GM23338 (cell line): Measurements from ENCODE around the gene VPS25. TPM values are rescaled to one million over a fixed set of nuclear protein-coding genes. Genes with fewer than 3 reads are reported as not detected.

Source experiments
- ATAC-seq: fragments of 200-7000 bp; cut with Tn5 transposase; 3 replicates; pipeline ENCODE4 v1.9.1; 2020
- DNase-seq: peaks from one replicate; pipeline ENCODE4 v3.0.0-alpha.2; 2015; ENCODE audit warnings: low spot score
- H2AFZ ChIP-seq: fragments of 200-600 bp; sonication (generic); 2 replicates; pipeline ENCODE4 v1.8.0; 2016; ENCODE audit warnings: antibody characterized with exemption, mild to moderate bottlenecking, moderate library complexity
- H3F3A ChIP-seq: fragments of 200-600 bp; sonication (generic); replicated peaks from 2 replicates; pipeline ENCODE4 v1.8.0; 2017; ENCODE audit warnings: antibody characterized with exemption, mixed run types, low read depth
- H3K27ac ChIP-seq: fragments of 200-600 bp; sonication (generic); 2 replicates; pipeline ENCODE4 v1.6.1; 2016; ENCODE audit warnings: low read depth
- H3K27me3 ChIP-seq: fragments of 200-600 bp; sonication (generic); 2 replicates; pipeline ENCODE4 v1.8.0; 2016; ENCODE audit warnings: mild to moderate bottlenecking, mixed run types, moderate library complexity; ENCODE audit not compliant: insufficient read depth
- H3K36me3 ChIP-seq: fragments of 200-600 bp; sonication (generic); 2 replicates; pipeline ENCODE4 v1.8.0; 2016; ENCODE audit warnings: mild to moderate bottlenecking; ENCODE audit not compliant: insufficient read depth
- H3K4me1 ChIP-seq: fragments of 200-600 bp; sonication (generic); 2 replicates; pipeline ENCODE4 v1.8.0; 2016; ENCODE audit warnings: mild to moderate bottlenecking, moderate library complexity; ENCODE audit not compliant: insufficient read depth
- H3K4me2 ChIP-seq: fragments of 200-600 bp; sonication (generic); 2 replicates; pipeline ENCODE4 v1.7.1; 2017; ENCODE audit warnings: mixed run types
- H3K4me3 ChIP-seq: fragments of 200-600 bp; sonication (generic); 2 replicates; pipeline ENCODE4 v1.6.1; 2016; ENCODE audit warnings: mixed run types
- H3K79me2 ChIP-seq: fragments of 200-600 bp; sonication (generic); replicated peaks from 2 replicates; pipeline ENCODE4 v1.8.0; 2017; ENCODE audit warnings: mild to moderate bottlenecking; ENCODE audit not compliant: insufficient read depth
- H3K9me2 ChIP-seq: fragments of 200-600 bp; sonication (generic); 2 replicates; pipeline ENCODE4 v1.8.0; 2017; ENCODE audit not compliant: insufficient read depth
- H4K20me1 ChIP-seq: fragments of 200-600 bp; sonication (generic); replicated peaks from 2 replicates; pipeline ENCODE4 v1.8.0; 2017; ENCODE audit warnings: mild to moderate bottlenecking; ENCODE audit not compliant: insufficient read depth
- H3K27ac Mint-ChIP-seq: 2 replicates; pipeline ENCODE4 v1.8.0; 2020; ENCODE audit warnings: inconsistent platforms, mild to moderate bottlenecking, moderate library complexity, mixed read lengths
- H3K27me3 Mint-ChIP-seq: 3 replicates; pipeline ENCODE4 v1.8.0; 2022; ENCODE audit warnings: low read depth, mild to moderate bottlenecking, moderate library complexity, mixed read lengths, inconsistent platforms; ENCODE audit not compliant: insufficient read depth, poor library complexity
- H3K36me3 Mint-ChIP-seq: 3 replicates; pipeline ENCODE4 v1.8.0; 2021; ENCODE audit warnings: low read depth, mild to moderate bottlenecking, inconsistent platforms, moderate library complexity, mixed read lengths
- H3K4me1 Mint-ChIP-seq: 3 replicates; pipeline ENCODE4 v1.8.0; 2020; ENCODE audit warnings: mild to moderate bottlenecking, inconsistent platforms, mixed read lengths
- H3K4me3 Mint-ChIP-seq: 3 replicates; pipeline ENCODE4 v1.8.0; 2021; ENCODE audit warnings: moderate library complexity, mild to moderate bottlenecking, inconsistent platforms, mixed read lengths
- H3K9me3 Mint-ChIP-seq: 3 replicates; pipeline ENCODE4 v1.8.0; 2020; ENCODE audit warnings: moderate library complexity, mild to moderate bottlenecking, inconsistent platforms, mixed read lengths
- CTCF ChIP-seq, 2 experiments: fragments of 200-600 bp in 1 of 2; sonication (generic) in 1 of 2; conservative IDR thresholded peaks; 2 replicates each; pipeline versions ENCODE4 v1.5.1 to v1.6.1; 2016 to 2017; ENCODE audit warnings: antibody characterized with exemption in 2 of 2, low read depth in 2 of 2, mild to moderate bottlenecking in 2 of 2, moderate library complexity in 1 of 2
- ETS1 ChIP-seq: IDR thresholded peaks from 2 replicates; pipeline ENCODE4 v1.6.1; 2016; ENCODE audit warnings: antibody characterized with exemption
- EZH2 ChIP-seq: fragments of 200-600 bp; sonication (generic); IDR thresholded peaks from one replicate; pipeline ENCODE4 v1.8.0; 2017; ENCODE audit warnings: antibody characterized with exemption, mild to moderate bottlenecking, low read depth; ENCODE audit not compliant: unreplicated experiment
- EZH2phosphoT487 ChIP-seq: fragments of 200-600 bp; sonication (generic); IDR thresholded peaks from one replicate; pipeline ENCODE4 v1.8.1; 2018; ENCODE audit warnings: antibody characterized with exemption; ENCODE audit not compliant: unreplicated experiment
- JUNB ChIP-seq: IDR thresholded peaks from one replicate; pipeline ENCODE4 v1.6.1; 2016; ENCODE audit warnings: antibody characterized with exemption; ENCODE audit not compliant: unreplicated experiment
- NANOG ChIP-seq: IDR thresholded peaks from 2 replicates; pipeline ENCODE4 v1.6.1; 2016; ENCODE audit warnings: antibody characterized with exemption, borderline replicate concordance
- POLR2AphosphoS5 ChIP-seq: IDR thresholded peaks from 2 replicates; pipeline ENCODE4 v1.6.1; 2016; ENCODE audit warnings: antibody characterized with exemption, low read depth
- STAT1 ChIP-seq: IDR thresholded peaks from one replicate; pipeline ENCODE4 v1.6.1; 2016; ENCODE audit warnings: antibody characterized with exemption; ENCODE audit not compliant: unreplicated experiment
- ZNF114 ChIP-seq: fragments of 250-450 bp; sonication (Bioruptor Pico); IDR thresholded peaks from 2 replicates; pipeline ENCODE4 v1.5.0; 2020; ENCODE audit warnings: mild to moderate bottlenecking, moderate library complexity
- ZNF331 ChIP-seq: fragments of 250-450 bp; sonication (Bioruptor Pico); IDR thresholded peaks from 2 replicates; pipeline ENCODE4 v1.5.0; 2020; ENCODE audit warnings: low read depth, mild to moderate bottlenecking, moderate library complexity
- ZNF462 ChIP-seq: fragments of 250-450 bp; sonication (Bioruptor Pico); IDR thresholded peaks from 2 replicates; pipeline ENCODE4 v1.5.0; 2020; ENCODE audit warnings: mild to moderate bottlenecking, moderate library complexity
- polyA plus RNA-seq: library from polyadenylated mRNA; unstranded; fragments of >200 nt; fragmentation: Nextera tagmentation; extraction: Ambion mirVana; gene quantifications from 2 replicates; pipeline ENCODE4 v1.2.1, GENCODE V29; 2016
- total RNA-seq: library from RNA; depleted of rRNA; stranded (reverse); fragments of >200 nt; shearing (Covaris generic); gene quantifications from 2 replicates; pipeline ENCODE4 v1.2.3, GENCODE V29; 2014

Gene VPS25
- total and polyA plus RNA-seq, 2 experiments from 2014 or later = 105 to 110 TPM

- TF ChIP-seq ZNF462 (CRISPR knock-in tag) (no peak), POLR2AphosphoS5 (no peak), ZNF114 (no peak), EZH2 (no peak)
Measured at GRCh38 chr17:42797067-42798007, 24.1 kb downstream of the VPS25 start (continued).

GRCh38 chr17:42798011-42798382 is 24.7 kb downstream of the VPS25 start:
- peaks cover 13% of the 10 kb centered on the region for H3K36me3 Mint-ChIP-seq
- H3K9me2 ChIP-seq = no peaks in the 10 kb centered on the region
- H2AFZ ChIP-seq = peak overlapping the region; percentile 87; the same call in 1 of the 2 replicates
- peak overlapping the region; percentile 88 for H3K27ac Mint-ChIP-seq
- peak overlapping the region; percentile 80 for H3K4me2 ChIP-seq
- peaks cover 6% of the 10 kb centered on the region; the same call in 1 of the 2 replicates for H3K4me1 ChIP-seq
- H3K79me2 ChIP-seq = peaks cover 8% of the 10 kb centered on the region
- peak overlapping the region; percentile 90 for H3K4me3 ChIP-seq
- H3K27me3 ChIP-seq = peaks cover 18% of the 10 kb centered on the region
- peak overlapping the region; percentile 94 for H3K4me3 Mint-ChIP-seq
- peaks cover 14% of the 10 kb centered on the region for H3K9me3 Mint-ChIP-seq
- ATAC-seq (no peak), DNase-seq (no peak)
- H3K27me3 Mint-ChIP-seq = peaks cover 19% of the 10 kb centered on the region
- no peaks in the 10 kb centered on the region for H3K36me3 ChIP-seq
- H4K20me1 ChIP-seq = no peaks in the 10 kb centered on the region
- no peak overlapping the region for H3K27ac ChIP-seq
- H3K4me1 Mint-ChIP-seq = peaks cover 5% of the 10 kb centered on the region; the same call in 1 of the 3 replicates
- no peaks in the 10 kb centered on the region for H3F3A ChIP-seq
- TF ChIP-seq EZH2 = no peak
- no peak for TF ChIP-seq JUNB
- no peak for TF ChIP-seq ZNF331 (CRISPR knock-in tag)
- no peak for TF ChIP-seq NANOG
- no peak for TF ChIP-seq CTCF (conservative IDR thresholded peaks at IDR 0.05; ENCODE audit: low read depth in 2 of 2)
- no peak for TF ChIP-seq STAT1
- TF ChIP-seq ETS1 = no peak
- no peak for TF ChIP-seq ZNF114
- TF ChIP-seq EZH2phosphoT487 = no peak
